ENCODE results near the gene FAM9B. TPM values are rescaled to one million over a fixed set of nuclear protein-coding genes. Genes with fewer than 3 reads are reported as not detected.

FAM9B gene
- total RNA-seq, 1 experiment from 2014 or later, result 0.19 TPM

GRCh38 chrX:8988446-8988845 is 45.5 kb downstream of the FAM9B start:
- Histone ChIP-seq H3K9me3 (ENCODE audit: low read depth, low read length, poor library complexity, severe bottlenecking) (no peaks in the 10 kb centered on the region), H3K4me1 (ENCODE audit: insufficient read depth, low read length, poor library complexity, severe bottlenecking) (no peaks in the 10 kb centered on the region), H3K4me3 (ENCODE audit: low read depth, low read length, poor library complexity, severe bottlenecking) (no peak overlapping the region), H3K36me3 (ENCODE audit: insufficient read depth, low read length, poor library complexity, severe bottlenecking) (no peaks in the 10 kb centered on the region), H3K27me3 (replicated peaks; ENCODE audit: insufficient read depth, low read depth, low read length, poor library complexity) (no peaks in the 10 kb centered on the region), H3K27ac (ENCODE audit: low read depth, low read length, poor library complexity, severe bottlenecking) (no peak overlapping the region)
- ChIA-PET CTCF (no interaction called here), POLR2A (ENCODE audit: low non-redundant PET) (no interaction called here)
- TF ChIP-seq EZH2 (IDR thresholded peaks at IDR 0.05; ENCODE audit: borderline replicate concordance, low read depth, low read length, poor library complexity, severe bottlenecking), result no peak
- no peak for DNase-seq (ENCODE audit: low spot score)
- no TSS peak for BruUV-seq (replicated peaks)
- intact Hi-C loops (cut with micrococcal nuclease; ENCODE audit: unreplicated experiment), result no loop called here

- Histone ChIP-seq H3K27ac (ENCODE audit: low read depth, low read length, poor library complexity, severe bottlenecking) (no peak overlapping the region), H3K27me3 (replicated peaks; ENCODE audit: insufficient read depth, low read depth, low read length, poor library complexity) (no peaks in the 10 kb centered on the region), H3K9me3 (ENCODE audit: low read depth, low read length, poor library complexity, severe bottlenecking) (no peaks in the 10 kb centered on the region), H3K4me1 (ENCODE audit: insufficient read depth, low read length, poor library complexity, severe bottlenecking) (no peaks in the 10 kb centered on the region), H3K4me3 (ENCODE audit: low read depth, low read length, poor library complexity, severe bottlenecking) (no peak overlapping the region), H3K36me3 (ENCODE audit: insufficient read depth, low read length, poor library complexity, severe bottlenecking) (no peaks in the 10 kb centered on the region)
- intact Hi-C loops (cut with micrococcal nuclease; ENCODE audit: unreplicated experiment), result no loop called here
- no peak for TF ChIP-seq EZH2 (IDR thresholded peaks at IDR 0.05; ENCODE audit: borderline replicate concordance, low read depth, low read length, poor library complexity, severe bottlenecking)
- no peak for TF ChIP-seq CTCF (conservative IDR thresholded peaks at IDR 0.05; ENCODE audit: low read depth, low read length)
- no TSS peak for BruUV-seq (replicated peaks)
- CTCF ChIA-PET, result no interaction called here
- DNase-seq (ENCODE audit: low spot score), result no peak
- POLR2A ChIA-PET (ENCODE audit: low non-redundant PET), result no interaction called here
Observed at GRCh38 chrX:8987672-8988250, 46.2 kb downstream of the FAM9B start.

GRCh38 chrX:8984231-8984630 is 49.7 kb downstream of the FAM9B start:
- Histone ChIP-seq H3K4me1 (ENCODE audit: insufficient read depth, low read length, poor library complexity, severe bottlenecking) (no peaks in the 10 kb centered on the region), H3K27me3 (replicated peaks; ENCODE audit: insufficient read depth, low read depth, low read length, poor library complexity) (no peaks in the 10 kb centered on the region), H3K27ac (ENCODE audit: low read depth, low read length, poor library complexity, severe bottlenecking) (no peak overlapping the region), H3K36me3 (ENCODE audit: insufficient read depth, low read length, poor library complexity, severe bottlenecking) (no peaks in the 10 kb centered on the region), H3K4me3 (ENCODE audit: low read depth, low read length, poor library complexity, severe bottlenecking) (no peak overlapping the region), H3K9me3 (ENCODE audit: low read depth, low read length, poor library complexity, severe bottlenecking) (no peaks in the 10 kb centered on the region)
- intact Hi-C loops (cut with micrococcal nuclease; ENCODE audit: unreplicated experiment), result no loop called here
- ChIA-PET POLR2A (ENCODE audit: low non-redundant PET) (no interaction called here), CTCF (no interaction called here)
- no peak for TF ChIP-seq CTCF (conservative IDR thresholded peaks at IDR 0.05; ENCODE audit: low read depth, low read length)
- TF ChIP-seq EZH2 (IDR thresholded peaks at IDR 0.05; ENCODE audit: borderline replicate concordance, low read depth, low read length, poor library complexity, severe bottlenecking), result no peak
- DNase-seq (ENCODE audit: low spot score), result no peak
- no TSS peak for BruUV-seq (replicated peaks)

GRCh38 chrX:8981723-8982122 is 52.2 kb downstream of the FAM9B start:
- Histone ChIP-seq H3K36me3 (ENCODE audit: insufficient read depth, low read length, poor library complexity, severe bottlenecking) (no peaks in the 10 kb centered on the region), H3K4me3 (ENCODE audit: low read depth, low read length, poor library complexity, severe bottlenecking) (no peak overlapping the region), H3K27me3 (replicated peaks; ENCODE audit: insufficient read depth, low read depth, low read length, poor library complexity) (no peaks in the 10 kb centered on the region), H3K4me1 (ENCODE audit: insufficient read depth, low read length, poor library complexity, severe bottlenecking) (no peaks in the 10 kb centered on the region), H3K27ac (ENCODE audit: low read depth, low read length, poor library complexity, severe bottlenecking) (no peak overlapping the region), H3K9me3 (ENCODE audit: low read depth, low read length, poor library complexity, severe bottlenecking) (no peaks in the 10 kb centered on the region)
- no peak for DNase-seq (ENCODE audit: low spot score)
- TF ChIP-seq EZH2 (IDR thresholded peaks at IDR 0.05; ENCODE audit: borderline replicate concordance, low read depth, low read length, poor library complexity, severe bottlenecking), result no peak
- no peak for TF ChIP-seq CTCF (conservative IDR thresholded peaks at IDR 0.05; ENCODE audit: low read depth, low read length)
- POLR2A ChIA-PET (ENCODE audit: low non-redundant PET), result no interaction called here
- intact Hi-C loops (cut with micrococcal nuclease; ENCODE audit: unreplicated experiment), result no loop called here
- CTCF ChIA-PET, result interaction anchor here (0.6 kb wide), 1 partner anchor 108 kb away, joined by 3 read pairs; no protein-coding TSS in a partner anchor
- BruUV-seq (replicated peaks), result no TSS peak

All from A673 (cell line).